Sigmoid colon (tissue), 4 donors: ENCODE data around the gene TNFRSF19.

Source experiments
- EP300 ChIP-seq, 4 donors: sonication (generic); formaldehyde crosslinking; IDR thresholded peaks; one replicate each; pipeline ENCODE4 v1.6.1; 2017; ENCODE audit warnings: antibody characterized with exemption in 4 of 4
- POLR2A ChIP-seq, 2 donors: fragments of 450-650 bp; IDR thresholded peaks; one replicate each; pipeline ENCODE4 v1.6.1; 2016; ENCODE audit warnings: antibody characterized with exemption in 2 of 2, mild to moderate bottlenecking in 2 of 2, moderate library complexity in 2 of 2
- TF ChIP-seq, protein P1 (sequence below), 4 experiments: fragments of 450-650 bp in 3 of 4; fragments of 200-600 bp in 1 of 4; IDR thresholded peaks; one replicate each; pipeline ENCODE4 v1.5.1; 2016 to 2019; ENCODE audit warnings: antibody characterized with exemption in 4 of 4, mild to moderate bottlenecking in 3 of 4, moderate library complexity in 2 of 4

DNA sequence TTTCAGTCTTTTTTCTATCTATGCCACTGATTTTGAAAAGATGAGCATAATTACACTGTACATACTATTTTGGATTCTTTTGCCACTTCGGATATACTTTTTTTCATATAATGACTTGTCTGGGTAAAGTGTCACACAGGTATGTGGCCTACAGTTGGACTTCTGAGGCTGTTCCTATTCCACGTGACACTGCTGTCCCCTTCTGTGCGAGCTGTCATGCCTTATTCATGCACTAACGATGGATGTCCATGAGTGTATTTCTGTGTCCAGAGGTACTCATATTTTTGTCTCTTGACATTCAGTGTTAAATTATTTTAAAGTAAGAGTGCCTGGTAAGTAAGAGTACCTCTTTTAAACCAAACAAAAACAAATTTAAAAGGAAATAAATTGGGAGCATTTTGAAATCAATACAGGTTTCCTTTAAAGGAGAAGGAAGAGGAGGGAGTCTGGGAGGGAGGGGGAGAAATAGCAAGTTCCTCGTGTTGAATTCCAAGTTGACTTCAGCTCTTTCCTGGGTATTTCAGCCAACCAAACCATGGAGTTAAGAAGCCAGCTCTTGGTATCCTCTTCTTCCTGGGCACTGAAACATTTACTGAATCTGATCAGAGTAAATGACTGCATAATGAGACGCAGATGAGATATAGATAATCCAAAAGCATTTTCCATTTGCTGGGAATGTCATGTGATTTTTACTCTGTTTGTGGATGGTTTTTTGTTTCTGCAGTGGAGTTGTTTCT, 61.3 kb downstream of the TNFRSF19 start:
- TF ChIP-seq POLR2A (IDR thresholded peaks at IDR 0.05), result no peak
- TF ChIP-seq, protein P1, sequence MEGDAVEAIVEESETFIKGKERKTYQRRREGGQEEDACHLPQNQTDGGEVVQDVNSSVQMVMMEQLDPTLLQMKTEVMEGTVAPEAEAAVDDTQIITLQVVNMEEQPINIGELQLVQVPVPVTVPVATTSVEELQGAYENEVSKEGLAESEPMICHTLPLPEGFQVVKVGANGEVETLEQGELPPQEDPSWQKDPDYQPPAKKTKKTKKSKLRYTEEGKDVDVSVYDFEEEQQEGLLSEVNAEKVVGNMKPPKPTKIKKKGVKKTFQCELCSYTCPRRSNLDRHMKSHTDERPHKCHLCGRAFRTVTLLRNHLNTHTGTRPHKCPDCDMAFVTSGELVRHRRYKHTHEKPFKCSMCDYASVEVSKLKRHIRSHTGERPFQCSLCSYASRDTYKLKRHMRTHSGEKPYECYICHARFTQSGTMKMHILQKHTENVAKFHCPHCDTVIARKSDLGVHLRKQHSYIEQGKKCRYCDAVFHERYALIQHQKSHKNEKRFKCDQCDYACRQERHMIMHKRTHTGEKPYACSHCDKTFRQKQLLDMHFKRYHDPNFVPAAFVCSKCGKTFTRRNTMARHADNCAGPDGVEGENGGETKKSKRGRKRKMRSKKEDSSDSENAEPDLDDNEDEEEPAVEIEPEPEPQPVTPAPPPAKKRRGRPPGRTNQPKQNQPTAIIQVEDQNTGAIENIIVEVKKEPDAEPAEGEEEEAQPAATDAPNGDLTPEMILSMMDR (IDR thresholded peaks at IDR 0.05), result no peak
- no peak for TF ChIP-seq EP300 (IDR thresholded peaks at IDR 0.05)
